GM18502 (cell line): Measurements from ENCODE around the gene CHD9.
A peak's percentile ranks its signal among the peaks of the same experiment; 100 is the strongest.
"Not testable (repeated sequence)": the region's sequence is repeated elsewhere in the genome, so short reads cannot be mapped to it uniquely, and the experiment has no call there.

Experiments used
- ATAC-seq: cut with Tn5 transposase; IDR thresholded peaks from one replicate; pipeline ENCODE4 v1.9.1; 2021; ENCODE audit warnings: mild to moderate bottlenecking; ENCODE audit not compliant: unreplicated experiment, poor library complexity

CHD9 gene

DNA sequence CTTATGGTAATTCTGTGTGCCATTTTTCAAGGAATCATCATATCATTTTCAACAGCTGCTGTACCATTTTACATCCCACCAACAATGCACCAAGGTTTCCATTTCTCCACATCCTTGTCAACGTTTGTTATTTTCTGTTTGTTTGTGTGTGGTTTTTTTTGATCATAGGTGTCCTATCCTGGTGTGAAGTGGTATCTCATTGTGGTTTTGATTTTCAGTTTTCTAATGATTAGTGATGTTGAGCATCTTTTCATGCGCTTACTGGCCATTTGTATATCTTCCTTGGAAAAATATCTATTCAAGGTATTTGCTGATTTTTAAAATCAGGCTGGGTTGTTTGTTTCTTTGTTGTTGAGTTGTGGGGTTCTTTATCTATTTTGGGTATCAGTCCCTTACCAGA, 15.0 kb downstream of the CHD9 start:
- no peak for ATAC-seq

DNA sequence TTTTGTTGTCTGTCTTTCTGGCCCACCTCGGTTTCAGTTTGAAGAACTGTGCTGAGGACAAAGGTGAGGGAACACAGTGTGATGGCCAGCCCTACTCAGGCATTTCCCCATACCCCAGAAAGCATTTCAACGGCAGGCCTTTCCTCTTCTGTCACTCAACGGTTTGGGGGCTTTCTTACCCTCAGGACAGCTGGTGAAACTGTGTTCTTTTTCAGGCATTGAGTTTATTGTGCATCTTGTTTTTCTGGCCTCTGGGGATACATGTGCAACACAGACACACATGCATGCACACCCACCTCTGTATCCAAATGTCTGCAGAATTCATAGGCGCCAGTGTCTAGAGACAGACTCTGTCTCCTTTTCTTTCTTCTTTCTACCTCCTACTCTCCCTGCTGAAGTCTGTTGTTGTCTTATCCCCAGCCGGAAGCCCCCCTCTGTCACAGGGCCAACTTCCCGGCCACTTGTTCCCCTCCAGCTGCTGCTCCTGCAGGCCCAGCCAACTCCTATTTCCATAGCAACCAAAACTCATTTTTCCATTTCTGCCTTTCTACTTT, 17.0 kb downstream of the CHD9 start:
- peak; percentile 58 for ATAC-seq

DNA sequence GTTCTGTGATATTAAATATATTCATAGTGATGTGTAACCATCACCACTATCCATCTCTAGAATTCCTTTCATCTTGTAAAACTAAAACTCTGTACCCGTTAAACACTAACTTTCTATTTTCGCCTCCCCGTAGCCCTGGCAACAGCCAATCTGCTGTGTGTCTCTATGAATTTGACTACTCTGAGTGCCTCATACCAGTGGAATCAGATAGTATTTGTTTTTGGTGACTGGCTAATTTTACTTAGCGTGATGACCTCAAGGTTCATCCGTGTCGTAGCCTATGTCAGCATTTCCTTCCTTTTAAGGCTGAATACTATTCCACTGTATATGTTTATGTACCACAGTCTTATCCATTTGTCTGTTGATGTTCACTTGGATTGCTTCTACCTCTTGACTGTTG, 18.2 kb downstream of the CHD9 start:
- no peak for ATAC-seq

DNA sequence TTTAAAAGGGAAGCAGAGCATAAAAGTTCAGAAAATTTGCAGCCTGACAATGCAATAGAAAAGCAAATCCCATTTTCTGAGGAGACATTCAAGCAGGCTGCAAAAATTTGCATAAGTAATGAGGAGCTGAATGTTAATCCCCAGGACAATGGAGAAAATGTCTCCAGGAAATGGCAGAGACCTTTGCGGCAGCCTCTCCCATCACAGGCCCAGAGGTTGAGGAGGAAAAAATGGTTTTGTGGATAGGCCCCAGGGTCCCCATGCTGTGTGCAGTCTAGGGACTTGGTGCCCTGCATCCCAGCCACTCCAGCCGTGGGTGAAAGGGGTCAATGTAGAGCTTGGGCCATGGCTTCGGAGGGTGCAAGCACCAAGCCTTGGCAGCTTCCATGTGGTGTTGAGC, 19.5 kb downstream of the CHD9 start:
- ATAC-seq = not testable (repeated sequence)

DNA sequence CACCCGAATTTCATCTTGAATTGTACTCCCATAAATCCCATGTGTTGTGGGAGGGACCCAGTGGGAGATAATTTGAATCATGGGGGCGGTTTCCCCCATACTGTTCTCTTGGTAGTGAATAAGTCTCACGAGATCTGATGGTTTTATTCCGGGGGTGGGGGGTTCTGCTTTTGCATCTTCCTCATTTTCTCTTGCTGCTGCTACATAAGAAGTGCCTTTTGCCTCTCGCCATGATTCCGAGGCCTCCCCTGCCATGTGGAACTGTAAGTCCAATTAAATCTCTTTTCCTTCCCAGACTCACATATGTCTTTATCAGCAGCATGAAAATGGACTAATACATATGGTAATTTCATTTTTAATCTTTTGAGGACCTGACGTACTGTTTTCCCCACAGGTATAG, 20.7 kb downstream of the CHD9 start:
- not testable (repeated sequence) for ATAC-seq

DNA sequence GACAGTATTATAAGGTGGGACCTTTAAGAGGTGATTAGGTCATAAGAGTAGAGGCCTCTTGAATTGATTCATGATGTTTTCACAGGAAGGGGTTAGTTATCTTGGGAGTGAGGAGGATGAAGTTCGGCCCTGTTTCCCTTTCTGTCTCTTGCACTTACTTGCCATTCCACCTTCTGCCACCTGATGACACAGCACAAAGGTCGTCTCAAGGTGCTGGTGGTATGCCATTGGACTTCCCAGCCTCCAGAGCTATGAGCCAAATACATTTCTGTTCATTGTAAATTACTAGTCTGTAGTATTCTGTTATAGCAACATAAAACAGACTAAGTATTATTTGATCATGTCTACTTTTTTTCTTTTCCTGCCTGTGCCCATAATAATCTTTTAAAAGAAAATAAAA, 23.5 kb downstream of the CHD9 start:
- ATAC-seq = no peak

DNA sequence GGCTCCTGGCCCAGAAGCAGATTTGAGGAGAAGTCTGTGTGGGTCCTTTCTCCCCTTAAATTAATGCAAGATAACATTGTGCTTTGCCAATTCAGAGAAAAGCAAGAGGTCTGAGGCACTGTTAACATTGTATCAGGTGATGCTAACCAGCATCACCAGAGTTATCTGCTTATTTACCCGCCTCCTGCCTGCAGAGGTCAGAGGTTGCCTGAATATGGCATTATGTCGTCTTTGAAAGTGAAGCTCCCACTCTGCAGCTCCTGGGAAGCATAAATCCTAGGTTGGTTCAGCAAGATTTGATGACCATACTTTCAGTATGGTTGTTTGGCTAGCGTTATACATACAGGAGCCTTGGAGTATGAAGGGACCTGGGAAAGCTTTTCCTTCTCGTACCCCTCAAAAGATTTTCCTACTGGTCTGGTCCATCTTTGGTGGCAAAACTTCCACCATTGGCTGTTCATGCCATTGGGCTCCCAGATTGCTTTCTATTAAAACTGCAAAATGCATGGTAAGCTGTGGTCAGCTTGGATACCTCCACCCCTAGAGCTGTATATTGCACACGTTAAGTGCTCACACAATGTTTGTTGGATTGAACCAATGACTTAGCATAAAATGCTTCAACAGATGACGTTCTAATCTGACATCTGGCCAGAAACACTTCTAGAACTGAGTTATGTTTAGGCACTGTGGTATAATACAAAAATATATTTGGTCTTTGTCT, 24.1 kb downstream of the CHD9 start:
- no peak for ATAC-seq

DNA sequence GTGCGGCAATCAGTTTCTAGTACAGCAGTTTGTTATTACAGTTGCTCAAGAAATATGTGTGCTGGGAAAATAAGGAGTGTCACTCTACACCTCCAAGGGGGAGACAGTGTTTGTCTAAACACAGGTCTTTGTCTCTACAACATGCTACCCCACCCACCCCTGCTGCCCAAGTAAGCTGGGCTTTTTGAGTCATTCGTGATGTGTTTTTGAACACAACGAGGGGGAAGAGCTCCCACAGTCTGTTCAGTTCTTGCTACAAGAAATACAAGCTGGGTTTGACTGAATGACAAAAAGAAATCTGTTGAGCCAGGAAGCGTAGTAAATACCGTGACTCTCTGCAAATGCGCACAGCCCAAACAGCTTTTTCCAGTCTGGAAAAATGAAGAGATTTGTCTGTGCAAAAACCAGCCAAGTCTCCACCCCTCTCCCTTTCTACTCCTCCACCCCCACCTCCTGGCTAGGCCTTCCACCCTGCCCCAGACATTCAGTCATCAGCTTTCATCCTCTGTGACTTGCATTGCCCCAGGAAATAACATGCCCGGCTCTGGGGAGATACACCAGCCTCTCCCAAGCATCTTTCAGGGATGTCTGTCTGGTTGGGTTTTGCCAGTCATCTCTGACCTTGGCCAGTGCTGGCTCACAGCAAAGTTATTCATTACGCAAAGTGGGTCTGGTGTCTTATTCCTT, 25.7 kb downstream of the CHD9 start:
- no peak for ATAC-seq

DNA sequence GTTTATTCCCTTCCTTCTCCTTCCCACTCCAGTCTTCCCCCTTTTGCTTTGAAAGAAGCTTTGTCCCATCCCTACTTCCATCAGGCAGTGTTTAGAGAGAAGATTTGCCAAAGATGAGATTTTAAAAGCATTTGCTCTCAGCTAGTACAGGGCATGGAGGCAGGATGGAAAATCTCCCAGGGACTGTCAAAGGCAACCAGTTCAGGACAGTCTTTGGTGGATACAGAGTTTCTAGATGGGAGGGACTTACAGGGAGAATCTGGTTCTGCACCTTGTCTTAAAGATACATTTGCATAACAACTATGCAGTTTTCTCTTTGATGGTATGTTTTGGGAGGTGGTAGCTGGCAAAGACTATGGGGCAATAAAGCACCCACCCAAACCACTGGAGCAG, 26.2 kb downstream of the CHD9 start:
- no peak for ATAC-seq

DNA sequence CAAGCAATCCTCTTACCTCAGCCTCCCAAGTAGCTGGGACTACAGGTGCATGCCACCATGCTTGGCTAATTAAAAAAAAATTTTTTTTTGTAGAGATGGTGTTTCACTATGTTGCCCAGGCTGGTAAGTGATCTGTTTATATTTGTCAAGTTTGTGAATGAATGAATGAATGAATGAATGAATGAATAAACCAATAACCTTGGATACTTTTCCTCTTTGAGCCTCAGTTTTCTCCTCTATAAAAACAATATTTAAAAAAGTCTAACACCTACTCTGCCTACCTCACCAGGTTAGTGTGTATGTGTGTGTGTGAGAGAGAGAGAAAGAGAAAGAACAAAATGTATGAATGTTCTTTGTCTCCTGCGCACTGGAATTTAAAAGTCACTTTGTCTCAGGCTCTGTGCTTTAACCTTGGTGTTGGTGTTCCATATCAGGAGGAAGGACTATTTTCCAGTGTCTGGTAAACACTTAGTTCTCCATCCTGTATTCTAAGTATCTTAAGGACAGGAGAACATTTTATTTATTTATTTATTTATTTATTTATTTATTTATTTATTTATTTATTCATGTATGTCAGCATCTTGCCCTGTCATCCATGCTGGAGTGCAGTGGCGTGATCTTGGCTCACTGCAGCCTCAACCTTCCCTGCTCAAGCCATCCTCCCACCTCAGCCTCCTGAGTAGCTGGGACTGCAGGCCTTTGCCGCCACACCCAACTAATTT, 27.1 kb downstream of the CHD9 start:
- ATAC-seq = no peak

DNA sequence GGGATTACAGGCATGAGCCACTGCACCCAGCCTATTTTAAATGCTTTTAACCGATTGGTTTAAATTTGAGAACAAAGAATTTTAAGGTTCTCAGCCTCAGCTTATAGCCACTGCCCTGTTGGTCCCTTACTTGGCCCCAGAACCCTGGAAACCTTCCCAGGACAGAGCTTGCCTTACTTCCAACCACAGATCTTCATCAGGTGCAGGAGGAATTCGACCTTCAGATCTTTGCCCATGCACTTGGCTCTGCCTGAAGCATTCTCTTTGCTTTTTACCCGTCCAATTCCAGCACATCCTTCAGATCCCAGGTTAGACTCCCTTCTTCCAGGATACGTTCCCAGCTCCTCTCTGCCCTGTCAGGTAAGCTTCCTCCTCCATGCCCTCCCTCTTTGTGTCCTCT, 27.7 kb downstream of the CHD9 start:
- ATAC-seq = no peak

DNA sequence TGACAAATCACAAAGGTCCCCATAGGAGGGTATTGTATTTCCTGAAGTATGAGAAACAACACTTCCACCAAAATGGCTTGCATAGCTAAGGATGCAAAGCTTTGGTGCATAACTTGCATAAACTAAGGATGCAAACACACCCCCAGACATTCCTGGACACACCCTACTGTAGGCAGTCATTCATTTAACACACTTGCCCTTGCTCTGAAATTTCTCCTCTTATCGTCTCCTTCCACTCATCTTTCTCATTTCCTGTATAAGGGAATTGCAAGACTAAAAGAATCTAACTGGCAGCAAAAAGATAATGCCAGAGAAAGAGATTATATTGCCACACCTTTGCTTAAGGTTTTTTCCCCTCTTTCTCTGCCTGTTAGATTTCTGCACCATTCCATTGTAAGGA, 28.3 kb downstream of the CHD9 start:
- ATAC-seq = no peak

DNA sequence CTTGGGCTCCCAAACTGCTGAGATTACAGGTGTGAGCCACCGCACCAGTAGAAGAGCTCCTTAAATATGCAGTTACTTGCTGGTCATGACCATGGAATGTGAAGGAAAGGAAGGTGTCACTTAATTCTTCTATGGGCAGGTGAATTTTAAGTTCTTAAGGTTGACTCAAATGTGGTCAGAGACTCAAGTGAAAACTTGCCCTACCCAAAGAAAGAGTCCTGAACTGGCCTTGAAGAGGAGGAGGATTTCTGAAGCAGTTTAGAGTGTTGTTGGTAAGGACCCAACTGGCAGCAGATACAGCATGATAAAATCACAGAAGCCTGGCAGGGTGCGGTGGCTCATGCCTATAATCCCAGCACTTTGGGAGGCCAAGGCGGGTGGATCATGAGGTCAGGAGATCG, 29.4 kb downstream of the CHD9 start:
- ATAC-seq = no peak

DNA sequence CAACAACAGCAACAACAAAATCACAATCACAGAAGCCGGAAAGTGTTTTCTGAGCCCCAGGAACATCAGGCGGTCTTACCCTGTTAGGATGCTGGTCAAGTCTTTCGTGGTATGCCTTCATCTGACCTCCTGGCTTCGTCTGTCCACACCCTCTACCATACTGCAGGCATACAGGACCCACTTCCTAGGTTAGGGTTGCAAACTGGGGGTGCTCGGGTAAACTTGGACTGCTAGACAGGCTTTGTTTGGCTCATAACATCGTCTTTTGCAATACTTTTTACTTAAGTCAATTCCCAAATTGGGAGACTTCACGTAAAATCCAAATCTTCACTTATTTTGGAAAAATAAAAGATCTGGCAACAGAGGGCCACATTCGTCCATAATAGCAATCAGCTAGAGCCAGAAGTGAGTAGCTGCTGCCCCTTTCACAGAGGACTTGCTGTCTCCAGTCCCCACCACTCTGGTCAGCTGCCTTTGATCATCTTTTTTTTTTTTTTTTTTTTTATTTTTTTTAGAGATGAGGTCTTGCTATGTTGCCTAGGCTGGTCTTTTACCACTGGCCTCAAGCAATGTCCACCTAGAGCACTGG, 30.0 kb downstream of the CHD9 start:
- no peak for ATAC-seq

DNA sequence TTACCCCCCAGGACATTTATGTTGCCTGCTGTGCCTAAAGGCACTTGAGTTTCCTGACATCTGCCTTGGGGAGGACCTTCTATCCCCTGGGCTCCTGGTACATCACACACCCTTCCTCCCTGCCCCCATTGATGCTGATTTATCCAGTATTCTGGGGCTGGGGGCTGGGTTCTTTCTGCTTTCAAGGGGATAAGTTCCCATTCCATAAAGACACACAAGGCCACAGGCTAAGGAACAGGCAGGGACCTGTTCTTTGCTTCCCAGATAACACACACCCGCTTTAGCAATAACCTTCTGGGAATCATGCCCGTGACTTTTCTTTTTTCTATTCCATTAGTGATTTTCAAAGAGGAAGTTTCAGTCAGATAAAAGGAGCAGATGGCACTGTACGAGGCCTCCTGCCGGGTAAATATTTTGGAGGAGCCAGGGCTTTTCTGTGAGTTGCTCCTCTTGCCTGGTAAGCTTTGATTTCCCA, 30.6 kb downstream of the CHD9 start:
- ATAC-seq = no peak

DNA sequence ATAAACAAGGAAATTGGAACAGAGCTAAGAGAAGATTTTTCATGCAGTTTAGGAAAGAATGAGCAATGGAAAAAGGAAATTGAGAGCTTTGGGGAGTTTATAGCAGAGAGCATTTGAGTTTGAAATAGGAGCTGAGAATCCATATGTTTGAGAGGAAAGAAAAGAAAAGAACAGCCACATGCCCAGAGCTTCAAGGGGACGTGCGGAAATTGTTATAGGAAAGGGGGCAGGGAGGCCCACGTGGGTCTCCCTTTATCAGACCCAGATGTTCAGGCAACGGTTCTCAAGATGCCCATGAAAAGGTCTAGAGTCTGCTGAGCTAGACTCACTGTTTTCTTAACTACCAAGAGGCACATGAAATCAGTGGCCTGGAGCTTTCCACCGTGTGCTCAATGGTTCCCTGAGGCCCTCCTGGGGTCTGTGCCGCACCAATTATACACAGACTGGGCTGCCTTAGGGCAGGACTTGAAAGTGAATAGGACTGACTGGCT, 31.2 kb downstream of the CHD9 start:
- ATAC-seq = no peak

DNA sequence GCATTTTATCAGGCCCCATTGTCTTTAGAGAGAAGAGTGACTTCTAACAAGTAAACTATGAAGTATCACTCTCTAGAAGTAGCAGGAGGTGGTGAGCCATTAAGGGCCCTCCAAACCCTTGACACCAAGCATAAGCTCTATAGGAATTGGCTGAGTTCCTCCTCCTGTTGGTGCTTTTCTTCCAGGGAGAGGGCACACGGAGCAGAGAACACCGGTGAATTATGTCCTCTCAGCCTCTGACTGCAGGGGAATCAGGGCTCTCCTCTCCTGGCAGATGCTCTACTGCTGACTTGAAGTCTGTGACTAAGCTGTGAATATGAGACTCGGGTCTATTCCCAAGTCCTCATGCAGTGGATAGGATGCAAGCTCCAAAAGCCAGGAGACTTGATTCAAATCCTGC, 32.3 kb downstream of the CHD9 start:
- no peak for ATAC-seq

DNA sequence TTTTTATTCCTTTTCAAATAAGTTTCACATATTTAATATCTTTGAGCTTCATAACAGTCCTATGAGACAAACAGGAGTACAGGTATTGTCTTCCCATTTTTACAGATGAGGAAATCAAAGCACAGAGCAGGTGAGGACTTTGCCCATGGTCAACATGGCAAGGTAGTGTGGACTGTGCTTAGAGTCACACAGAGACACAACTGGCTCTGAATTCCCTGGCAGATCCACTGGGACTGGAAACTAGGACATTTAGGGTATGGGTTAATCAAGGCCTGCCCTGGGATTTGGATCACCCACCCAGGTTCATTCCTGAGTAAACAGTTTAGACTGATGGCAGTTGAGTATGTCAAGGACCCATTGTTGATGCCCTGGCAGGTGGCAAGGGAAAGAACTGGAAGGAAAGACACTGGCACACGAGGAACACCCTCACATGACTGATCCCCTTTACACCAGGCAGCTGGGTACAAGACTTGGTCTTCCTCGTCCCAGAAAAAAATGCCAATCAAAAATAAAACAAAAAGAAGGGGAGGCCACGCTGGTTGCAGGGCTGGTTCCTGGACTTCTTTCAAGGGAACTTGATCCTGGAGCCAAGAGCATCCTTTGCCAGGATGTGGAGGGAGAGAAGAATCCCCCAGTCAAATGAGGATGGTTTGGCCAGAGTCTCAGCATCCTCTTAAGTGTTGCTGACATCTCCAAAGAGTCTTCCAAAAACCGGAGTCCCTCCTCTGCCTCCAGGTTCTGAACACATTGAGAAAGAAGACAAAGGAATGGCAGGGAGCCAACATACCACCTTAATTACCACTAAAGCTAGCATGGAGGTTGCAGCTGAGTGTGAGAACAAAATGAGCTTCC, 34.9 kb downstream of the CHD9 start:
- ATAC-seq = no peak

DNA sequence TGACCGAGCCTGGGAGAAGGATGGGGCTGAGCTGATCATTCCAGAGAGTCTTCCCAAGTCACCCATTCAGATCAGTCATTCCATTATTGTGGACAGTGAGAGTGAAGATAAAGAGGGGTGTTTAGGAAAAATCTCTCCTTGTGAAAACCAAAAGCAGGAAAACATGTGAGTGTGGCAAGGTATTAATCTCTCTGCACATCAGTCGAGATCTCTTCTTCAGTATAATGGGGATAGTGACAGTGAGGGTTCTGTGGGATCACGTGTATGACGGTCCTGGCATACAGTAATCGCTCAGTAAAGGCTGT, 35.4 kb downstream of the CHD9 start:
- no peak for ATAC-seq
